Measurements from ENCODE around the gene CMIP. TPM values are rescaled to one million over a fixed set of nuclear protein-coding genes. Genes with fewer than 3 reads are reported as not detected.

CMIP gene
- total and polyA plus RNA-seq, 10 of the 15 experiments (the other 5 are each of a cell fraction or from before 2014, with no cell fraction given): 1.2 to 43.2 (median 4.4) TPM

DNA sequence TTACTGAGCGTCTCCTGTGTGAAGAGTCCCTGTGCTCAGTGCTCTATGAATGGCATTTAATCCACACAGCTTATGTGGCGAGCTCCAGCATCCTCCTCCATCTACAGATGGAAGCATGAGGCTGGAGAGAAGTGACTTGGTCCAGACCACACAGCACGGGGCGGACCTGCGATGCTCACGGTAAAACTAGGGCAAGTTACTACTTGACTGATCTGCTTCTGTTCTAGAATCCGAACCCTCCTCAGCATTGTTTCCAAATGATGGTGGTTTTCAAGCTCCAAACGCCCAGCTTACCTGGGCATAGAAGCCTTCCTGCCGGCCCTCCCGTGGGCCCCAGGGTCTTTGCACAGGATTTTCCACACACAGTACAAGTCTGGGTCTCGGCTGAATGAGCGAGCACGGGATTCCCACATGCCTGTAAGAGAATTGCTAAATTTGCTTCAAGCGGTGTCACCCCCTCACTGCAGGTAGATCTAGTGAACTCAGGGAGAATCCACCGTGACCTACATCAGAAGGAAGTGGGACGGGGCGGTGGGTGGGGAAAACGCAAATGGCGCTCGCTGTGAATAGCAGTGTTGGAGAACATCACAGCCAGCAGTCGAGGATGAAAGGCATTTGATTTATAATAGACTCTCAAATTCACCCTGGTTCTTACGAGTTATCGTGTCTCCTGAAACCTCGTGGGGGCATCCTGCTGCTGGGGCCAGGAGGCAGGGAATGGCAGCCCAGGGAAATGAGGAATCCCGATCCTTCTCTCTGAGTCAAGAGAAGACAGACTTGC is 101.1 kb downstream of the CMIP start:
- no peak for ATAC-seq
- H3K4me2 ChIP-seq (ENCODE audit: control insufficient read depth, insufficient read depth): no peak overlapping the region
- no peak overlapping the region for H3K27ac ChIP-seq (ENCODE audit: control insufficient read depth, insufficient read depth)
- peaks cover 4% of the 10 kb centered on the region for H3K79me2 ChIP-seq (ENCODE audit: control insufficient read depth, insufficient read depth, low read length)
- H3K27me3 ChIP-seq (replicated peaks in 1 of 2; ENCODE audit: control insufficient read depth in 2 of 2, insufficient read depth in 2 of 2, low read length in 1 of 2): no peaks in the 10 kb centered on the region
- RAD21 ChIA-PET (ENCODE audit: unreplicated experiment): no interaction called here
- H3K4me1 ChIP-seq (ENCODE audit: control insufficient read depth, insufficient read depth, low read length): peaks cover under 1% of the 10 kb centered on the region; the same call in 1 of the 2 replicates
- FAIRE-seq: no peak
- H2AFZ ChIP-seq (ENCODE audit: control insufficient read depth, low read depth, low read length): no peak overlapping the region
- intact Hi-C loops (cut with micrococcal nuclease; ENCODE audit: unreplicated experiment) (no loop called here), in situ Hi-C loops (cut with MboI) (no loop called here)
- no peaks in the 10 kb centered on the region for H3K9me3 ChIP-seq (replicated peaks; ENCODE audit: control insufficient read depth, insufficient read depth, low read length)
- BruUV-seq (replicated peaks): no TSS peak
- no peak overlapping the region for H3K9ac ChIP-seq (ENCODE audit: control insufficient read depth, insufficient read depth, low read length)
- H4K20me1 ChIP-seq (ENCODE audit: control insufficient read depth, insufficient read depth): no peaks in the 10 kb centered on the region
- DNase-seq (ENCODE audit: low read depth, low spot score): no peak
- SMC1A ChIA-PET (ENCODE audit: uncharacterized antibody, unreplicated experiment): no interaction called here
- POLR2A ChIA-PET: interaction anchor here (0.5 kb wide), 2 partner anchors 142 to 167 kb away, joined by 4 to 6 read pairs; no protein-coding TSS in a partner anchor
- peaks cover 1 to 5% of the 10 kb centered on the region in 2 experiments; a peak in 3 of 4 replicates for H3K36me3 ChIP-seq (ENCODE audit: control insufficient read depth in 2 of 2, insufficient read depth in 2 of 2, low read length in 1 of 2)
- WGBS (ENCODE audit: insufficient coverage, insufficient replicate concordance, low lambda C conversion rate, missing lambda C conversion rate): 70% methylated on average over 25 of the region's 25 CpGs
- CTCF ChIA-PET: interaction anchor here (1.1 kb wide), 1 partner anchor 14 kb away, joined by 3 read pairs; no protein-coding TSS in a partner anchor
- H3K4me3 ChIP-seq: no peak overlapping the region
- no peak for TF ChIP-seq SRF (IDR thresholded peaks at IDR 0.05; ENCODE audit: low read depth in 2 of 2, low read length in 2 of 2)
- TF ChIP-seq, protein P1, sequence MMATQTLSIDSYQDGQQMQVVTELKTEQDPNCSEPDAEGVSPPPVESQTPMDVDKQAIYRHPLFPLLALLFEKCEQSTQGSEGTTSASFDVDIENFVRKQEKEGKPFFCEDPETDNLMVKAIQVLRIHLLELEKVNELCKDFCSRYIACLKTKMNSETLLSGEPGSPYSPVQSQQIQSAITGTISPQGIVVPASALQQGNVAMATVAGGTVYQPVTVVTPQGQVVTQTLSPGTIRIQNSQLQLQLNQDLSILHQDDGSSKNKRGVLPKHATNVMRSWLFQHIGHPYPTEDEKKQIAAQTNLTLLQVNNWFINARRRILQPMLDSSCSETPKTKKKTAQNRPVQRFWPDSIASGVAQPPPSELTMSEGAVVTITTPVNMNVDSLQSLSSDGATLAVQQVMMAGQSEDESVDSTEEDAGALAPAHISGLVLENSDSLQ (IDR thresholded peaks at IDR 0.05): no peak
- no peak for TF ChIP-seq MYB (IDR thresholded peaks at IDR 0.05; ENCODE audit: borderline replicate concordance, low read depth, low read length)
- TF ChIP-seq, protein P2, sequence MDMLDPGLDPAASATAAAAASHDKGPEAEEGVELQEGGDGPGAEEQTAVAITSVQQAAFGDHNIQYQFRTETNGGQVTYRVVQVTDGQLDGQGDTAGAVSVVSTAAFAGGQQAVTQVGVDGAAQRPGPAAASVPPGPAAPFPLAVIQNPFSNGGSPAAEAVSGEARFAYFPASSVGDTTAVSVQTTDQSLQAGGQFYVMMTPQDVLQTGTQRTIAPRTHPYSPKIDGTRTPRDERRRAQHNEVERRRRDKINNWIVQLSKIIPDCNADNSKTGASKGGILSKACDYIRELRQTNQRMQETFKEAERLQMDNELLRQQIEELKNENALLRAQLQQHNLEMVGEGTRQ (IDR thresholded peaks at IDR 0.05; ENCODE audit: borderline replicate concordance, low read depth, low read length): no peak
- no peak for TF ChIP-seq HDGF (IDR thresholded peaks at IDR 0.05)
- no peak for TF ChIP-seq RBBP5 (conservative IDR thresholded peaks at IDR 0.05)
- TF ChIP-seq, protein P3, sequence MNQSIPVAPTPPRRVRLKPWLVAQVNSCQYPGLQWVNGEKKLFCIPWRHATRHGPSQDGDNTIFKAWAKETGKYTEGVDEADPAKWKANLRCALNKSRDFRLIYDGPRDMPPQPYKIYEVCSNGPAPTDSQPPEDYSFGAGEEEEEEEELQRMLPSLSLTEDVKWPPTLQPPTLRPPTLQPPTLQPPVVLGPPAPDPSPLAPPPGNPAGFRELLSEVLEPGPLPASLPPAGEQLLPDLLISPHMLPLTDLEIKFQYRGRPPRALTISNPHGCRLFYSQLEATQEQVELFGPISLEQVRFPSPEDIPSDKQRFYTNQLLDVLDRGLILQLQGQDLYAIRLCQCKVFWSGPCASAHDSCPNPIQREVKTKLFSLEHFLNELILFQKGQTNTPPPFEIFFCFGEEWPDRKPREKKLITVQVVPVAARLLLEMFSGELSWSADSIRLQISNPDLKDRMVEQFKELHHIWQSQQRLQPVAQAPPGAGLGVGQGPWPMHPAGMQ (IDR thresholded peaks at IDR 0.05; ENCODE audit: borderline replicate concordance): no peak
- no peak for TF ChIP-seq BMI1 (IDR thresholded peaks at IDR 0.05; ENCODE audit: borderline replicate concordance)
- TF ChIP-seq TARDBP (IDR thresholded peaks at IDR 0.05; ENCODE audit: borderline replicate concordance): no peak
- no peak for TF ChIP-seq ESRRA (IDR thresholded peaks at IDR 0.05; ENCODE audit: low read length)
- TF ChIP-seq PML (IDR thresholded peaks at IDR 0.05; ENCODE audit: low read length): no peak
- TF ChIP-seq MTA3 (IDR thresholded peaks at IDR 0.05; ENCODE audit: borderline replicate concordance, low read length): no peak
- TF ChIP-seq NR2C1 (IDR thresholded peaks at IDR 0.05): no peak
- TF ChIP-seq, protein P4, sequence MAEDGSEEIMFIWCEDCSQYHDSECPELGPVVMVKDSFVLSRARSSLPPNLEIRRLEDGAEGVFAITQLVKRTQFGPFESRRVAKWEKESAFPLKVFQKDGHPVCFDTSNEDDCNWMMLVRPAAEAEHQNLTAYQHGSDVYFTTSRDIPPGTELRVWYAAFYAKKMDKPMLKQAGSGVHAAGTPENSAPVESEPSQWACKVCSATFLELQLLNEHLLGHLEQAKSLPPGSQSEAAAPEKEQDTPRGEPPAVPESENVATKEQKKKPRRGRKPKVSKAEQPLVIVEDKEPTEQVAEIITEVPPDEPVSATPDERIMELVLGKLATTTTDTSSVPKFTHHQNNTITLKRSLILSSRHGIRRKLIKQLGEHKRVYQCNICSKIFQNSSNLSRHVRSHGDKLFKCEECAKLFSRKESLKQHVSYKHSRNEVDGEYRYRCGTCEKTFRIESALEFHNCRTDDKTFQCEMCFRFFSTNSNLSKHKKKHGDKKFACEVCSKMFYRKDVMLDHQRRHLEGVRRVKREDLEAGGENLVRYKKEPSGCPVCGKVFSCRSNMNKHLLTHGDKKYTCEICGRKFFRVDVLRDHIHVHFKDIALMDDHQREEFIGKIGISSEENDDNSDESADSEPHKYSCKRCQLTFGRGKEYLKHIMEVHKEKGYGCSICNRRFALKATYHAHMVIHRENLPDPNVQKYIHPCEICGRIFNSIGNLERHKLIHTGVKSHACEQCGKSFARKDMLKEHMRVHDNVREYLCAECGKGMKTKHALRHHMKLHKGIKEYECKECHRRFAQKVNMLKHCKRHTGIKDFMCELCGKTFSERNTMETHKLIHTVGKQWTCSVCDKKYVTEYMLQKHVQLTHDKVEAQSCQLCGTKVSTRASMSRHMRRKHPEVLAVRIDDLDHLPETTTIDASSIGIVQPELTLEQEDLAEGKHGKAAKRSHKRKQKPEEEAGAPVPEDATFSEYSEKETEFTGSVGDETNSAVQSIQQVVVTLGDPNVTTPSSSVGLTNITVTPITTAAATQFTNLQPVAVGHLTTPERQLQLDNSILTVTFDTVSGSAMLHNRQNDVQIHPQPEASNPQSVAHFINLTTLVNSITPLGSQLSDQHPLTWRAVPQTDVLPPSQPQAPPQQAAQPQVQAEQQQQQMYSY (CRISPR knock-in tag; IDR thresholded peaks at IDR 0.05): no peak
- TF ChIP-seq SPI1 (IDR thresholded peaks at IDR 0.05; ENCODE audit: borderline replicate concordance, insufficient read depth, low read depth, low read length): no peak
- TF ChIP-seq CREM (IDR thresholded peaks at IDR 0.05; ENCODE audit: low read depth): no peak

Measured in GM12878 (cell line).